Liver (tissue), 3 donors: Measurements from ENCODE around the gene PSTK.

Experiments
- CTCF ChIP-seq: fragments of 150-350 bp; IDR thresholded peaks from 2 replicates; pipeline ENCODE4 v1.5.1; 2017; ENCODE audit warnings: improper control_type of control experiment, low read depth, low read length; ENCODE audit not compliant: missing input control
- FOXA1 ChIP-seq: IDR thresholded peaks from 2 replicates; pipeline ENCODE4 v1.6.1; 2016; ENCODE audit warnings: antibody characterized with exemption
- GABPA ChIP-seq, 2 donors: IDR thresholded peaks in 1 of 2; conservative IDR thresholded peaks in 1 of 2; 2 replicates each; pipeline ENCODE4 v1.6.1; 2016; ENCODE audit warnings: antibody characterized with exemption in 2 of 2, mild to moderate bottlenecking in 1 of 2, moderate library complexity in 1 of 2
- JUND ChIP-seq, 2 donors: IDR thresholded peaks; 2 replicates each; pipeline ENCODE4 v1.6.1; 2016; ENCODE audit warnings: antibody characterized with exemption in 2 of 2
- MAX ChIP-seq: IDR thresholded peaks from 2 replicates; pipeline ENCODE4 v1.6.1; 2016; ENCODE audit warnings: antibody characterized with exemption
- RAD21 ChIP-seq, 2 donors: IDR thresholded peaks; 2 replicates each; pipeline ENCODE4 v1.6.1; 2016; ENCODE audit warnings: antibody characterized with exemption in 2 of 2, mild to moderate bottlenecking in 2 of 2
- ZBTB33 ChIP-seq: IDR thresholded peaks from 2 replicates; pipeline ENCODE4 v1.6.1; 2016; ENCODE audit warnings: antibody characterized with exemption
- donor health status: healthy.
- donor health status: healthy.

- TF ChIP-seq CTCF (no peak), RAD21 (IDR thresholded peaks at IDR 0.05) (no peak), ZBTB33 (no peak), GABPA (IDR thresholded peaks at IDR 0.05 in 1 of 2, conservative IDR thresholded peaks at IDR 0.05 in 1 of 2) (no peak), FOXA1 (no peak), MAX (no peak), JUND (IDR thresholded peaks at IDR 0.05) (no peak)
Observed at GRCh38 chr10:122962405-122962804, 17.8 kb upstream of the PSTK start.
